ENCODE results near the gene PRPSAP2.

Gene PRPSAP2

GRCh38 chr17:18889658-18890057, 31.7 kb downstream of the PRPSAP2 start:
- no peak overlapping the region for H4K8ac ChIP-seq (ENCODE audit: low read length)
- H3K27me3 ChIP-seq (ENCODE audit: control insufficient read depth in 1 of 2, insufficient read depth in 1 of 2, low read length in 2 of 2), result no peaks in the 10 kb centered on the region
- no peak overlapping the region for H4K91ac ChIP-seq (ENCODE audit: low read length)
- H2AK5ac ChIP-seq (ENCODE audit: low read length, severe bottlenecking), result no peak overlapping the region
- H3K4me1 ChIP-seq (ENCODE audit: control insufficient read depth, insufficient read depth, low read depth, low read length), result no peaks in the 10 kb centered on the region
- H3K23ac ChIP-seq (ENCODE audit: low read length in 2 of 2), result no peak overlapping the region
- H2BK12ac ChIP-seq (ENCODE audit: low read length in 2 of 2), result no peak overlapping the region
- H3K18ac ChIP-seq (ENCODE audit: low read depth in 1 of 2, low read length in 2 of 2), result no peak overlapping the region
- H3K79me1 ChIP-seq (replicated peaks; ENCODE audit: low read length, poor library complexity, severe bottlenecking), result peaks cover 9% of the 10 kb centered on the region
- no peak overlapping the region for H2AFZ ChIP-seq (ENCODE audit: low read depth, low read length)
- H3K4me2 ChIP-seq (ENCODE audit: low read length, poor library complexity, severe bottlenecking), result no peak overlapping the region
- no peak for DNase-seq
- no peak overlapping the region for H2BK15ac ChIP-seq (ENCODE audit: low read depth, poor library complexity, severe bottlenecking)
- no peak overlapping the region for H3K4me3 ChIP-seq (ENCODE audit: insufficient read depth in 1 of 2, low read depth in 1 of 2, low read length in 2 of 2)
- WGBS, result 97% methylated on average over 5 of the region's 5 CpGs
- H3K36me3 ChIP-seq (ENCODE audit: control insufficient read depth in 1 of 2, insufficient read depth in 2 of 2, low read depth in 1 of 2, low read length in 2 of 2), result peaks cover 25 to 40% of the 10 kb centered on the region in 2 experiments
- H3K14ac ChIP-seq (ENCODE audit: low read length in 2 of 2), result no peak overlapping the region
- peaks cover 3% of the 10 kb centered on the region for H3K9me3 ChIP-seq (ENCODE audit: control insufficient read depth, low read length)
- H2BK120ac ChIP-seq (ENCODE audit: low read depth, low read length), result no peak overlapping the region
- H2BK5ac ChIP-seq (ENCODE audit: low read depth, low read length, poor library complexity, severe bottlenecking), result no peak overlapping the region
- H3K9ac ChIP-seq (ENCODE audit: low read length), result no peak overlapping the region
- H3K4ac ChIP-seq (ENCODE audit: low read depth in 1 of 2, low read length in 2 of 2), result no peak overlapping the region
- H3K27ac ChIP-seq (ENCODE audit: low read length, poor library complexity, severe bottlenecking), result no peak overlapping the region

- Histone ChIP-seq H3K9me3 (ENCODE audit: control insufficient read depth, low read length) (peaks cover 3% of the 10 kb centered on the region), H3K79me1 (replicated peaks; ENCODE audit: low read length, poor library complexity, severe bottlenecking) (peaks cover 11% of the 10 kb centered on the region), H3K36me3 (ENCODE audit: control insufficient read depth in 1 of 2, insufficient read depth in 2 of 2, low read depth in 1 of 2, low read length in 2 of 2) (peaks cover 17 to 36% of the 10 kb centered on the region in 2 experiments), H3K14ac (ENCODE audit: low read length in 2 of 2) (no peak overlapping the region), H3K27ac (ENCODE audit: low read length, poor library complexity, severe bottlenecking) (no peak overlapping the region), H3K9ac (ENCODE audit: low read length) (no peak overlapping the region), H3K27me3 (ENCODE audit: control insufficient read depth in 1 of 2, insufficient read depth in 1 of 2, low read length in 2 of 2) (no peaks in the 10 kb centered on the region), H2AK5ac (ENCODE audit: low read length, severe bottlenecking) (no peak overlapping the region), H2BK5ac (ENCODE audit: low read depth, low read length, poor library complexity, severe bottlenecking) (no peak overlapping the region), H2BK15ac (ENCODE audit: low read depth, poor library complexity, severe bottlenecking) (no peak overlapping the region), H3K4me3 (ENCODE audit: insufficient read depth in 1 of 2, low read depth in 1 of 2, low read length in 2 of 2) (no peak overlapping the region), H4K8ac (ENCODE audit: low read length) (no peak overlapping the region), H3K23ac (ENCODE audit: low read length in 2 of 2) (no peak overlapping the region), H3K4ac (ENCODE audit: low read depth in 1 of 2, low read length in 2 of 2) (no peak overlapping the region), H3K4me2 (ENCODE audit: low read length, poor library complexity, severe bottlenecking) (no peak overlapping the region), H3K18ac (ENCODE audit: low read depth in 1 of 2, low read length in 2 of 2) (no peak overlapping the region), H3K4me1 (ENCODE audit: control insufficient read depth, insufficient read depth, low read depth, low read length) (no peaks in the 10 kb centered on the region), H2BK12ac (ENCODE audit: low read length in 2 of 2) (no peak overlapping the region), H2AFZ (ENCODE audit: low read depth, low read length) (no peak overlapping the region), H2BK120ac (ENCODE audit: low read depth, low read length) (no peak overlapping the region), H4K91ac (ENCODE audit: low read length) (no peak overlapping the region)
- over 99% methylated on average over 6 of the region's 6 CpGs for WGBS
- DNase-seq, result no peak
Measured at GRCh38 chr17:18891541-18891940, 33.6 kb downstream of the PRPSAP2 start.

DNA sequence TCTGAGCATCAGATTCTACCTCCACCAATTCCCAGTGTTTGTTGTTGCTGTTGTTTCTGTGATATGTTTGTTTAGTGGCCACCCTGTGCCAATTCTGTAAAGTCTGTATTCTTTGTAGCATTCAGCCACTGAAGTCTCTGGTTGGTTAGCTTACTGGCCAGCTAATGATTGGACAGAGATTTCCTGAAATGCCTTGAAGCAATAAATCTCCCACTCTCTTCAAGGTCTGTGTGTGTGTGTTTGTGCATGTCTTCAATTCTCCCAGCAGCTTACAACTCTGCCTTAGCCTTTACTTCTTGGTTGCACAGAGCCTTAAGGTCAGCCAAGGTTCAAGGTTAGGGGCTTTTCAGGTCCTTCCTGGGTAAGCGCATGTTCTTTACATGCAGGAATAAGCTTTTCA, 38.2 kb downstream of the PRPSAP2 start:
- Histone ChIP-seq H2BK12ac (ENCODE audit: low read length in 2 of 2) (no peak overlapping the region), H2BK15ac (ENCODE audit: low read depth, poor library complexity, severe bottlenecking) (no peak overlapping the region), H3K4ac (ENCODE audit: low read depth in 1 of 2, low read length in 2 of 2) (no peak overlapping the region), H3K79me1 (replicated peaks; ENCODE audit: low read length, poor library complexity, severe bottlenecking) (peaks cover 22% of the 10 kb centered on the region), H3K9ac (ENCODE audit: low read length) (no peak overlapping the region), H4K8ac (ENCODE audit: low read length) (no peak overlapping the region), H3K18ac (ENCODE audit: low read depth in 1 of 2, low read length in 2 of 2) (no peak overlapping the region), H3K4me1 (ENCODE audit: control insufficient read depth, insufficient read depth, low read depth, low read length) (peaks cover 7% of the 10 kb centered on the region), H3K27ac (ENCODE audit: low read length, poor library complexity, severe bottlenecking) (no peak overlapping the region), H4K91ac (ENCODE audit: low read length) (no peak overlapping the region), H2BK5ac (ENCODE audit: low read depth, low read length, poor library complexity, severe bottlenecking) (no peak overlapping the region), H3K27me3 (ENCODE audit: control insufficient read depth in 1 of 2, insufficient read depth in 1 of 2, low read length in 2 of 2) (no peaks in the 10 kb centered on the region), H3K23ac (ENCODE audit: low read length in 2 of 2) (no peak overlapping the region), H3K14ac (ENCODE audit: low read length in 2 of 2) (no peak overlapping the region), H3K4me2 (ENCODE audit: low read length, poor library complexity, severe bottlenecking) (no peak overlapping the region), H2AK5ac (ENCODE audit: low read length, severe bottlenecking) (no peak overlapping the region), H2AFZ (ENCODE audit: low read depth, low read length) (no peak overlapping the region), H2BK120ac (ENCODE audit: low read depth, low read length) (no peak overlapping the region), H3K36me3 (ENCODE audit: control insufficient read depth in 1 of 2, insufficient read depth in 2 of 2, low read depth in 1 of 2, low read length in 2 of 2) (peaks cover 27 to 36% of the 10 kb centered on the region in 2 experiments), H3K4me3 (ENCODE audit: insufficient read depth in 1 of 2, low read depth in 1 of 2, low read length in 2 of 2) (no peak overlapping the region), H3K9me3 (ENCODE audit: control insufficient read depth, low read length) (peaks cover 3% of the 10 kb centered on the region)
- peak; percentile 17 for DNase-seq
- WGBS, result 100% methylated on average over 1 of the region's 1 CpG

- H3K9me3 ChIP-seq (ENCODE audit: control insufficient read depth, low read length), result peaks cover 3% of the 10 kb centered on the region
- no peak overlapping the region for H3K23ac ChIP-seq (ENCODE audit: low read length in 2 of 2)
- H3K36me3 ChIP-seq (ENCODE audit: control insufficient read depth in 1 of 2, insufficient read depth in 2 of 2, low read depth in 1 of 2, low read length in 2 of 2), result peaks cover 23 to 35% of the 10 kb centered on the region in 2 experiments
- no peak overlapping the region for H2BK120ac ChIP-seq (ENCODE audit: low read depth, low read length)
- DNase-seq, result no peak
- H2BK15ac ChIP-seq (ENCODE audit: low read depth, poor library complexity, severe bottlenecking), result no peak overlapping the region
- H3K27me3 ChIP-seq (ENCODE audit: control insufficient read depth in 1 of 2, insufficient read depth in 1 of 2, low read length in 2 of 2), result no peaks in the 10 kb centered on the region
- H4K8ac ChIP-seq (ENCODE audit: low read length), result no peak overlapping the region
- no peak overlapping the region for H3K9ac ChIP-seq (ENCODE audit: low read length)
- H2BK12ac ChIP-seq (ENCODE audit: low read length in 2 of 2), result no peak overlapping the region
- no peak overlapping the region for H3K14ac ChIP-seq (ENCODE audit: low read length in 2 of 2)
- 100% methylated on average over 2 of the region's 2 CpGs for WGBS
- no peak overlapping the region for H2BK5ac ChIP-seq (ENCODE audit: low read depth, low read length, poor library complexity, severe bottlenecking)
- H3K18ac ChIP-seq (ENCODE audit: low read depth in 1 of 2, low read length in 2 of 2), result no peak overlapping the region
- H3K4me1 ChIP-seq (ENCODE audit: control insufficient read depth, insufficient read depth, low read depth, low read length), result peaks cover 7% of the 10 kb centered on the region
- H4K91ac ChIP-seq (ENCODE audit: low read length), result no peak overlapping the region
- no peak overlapping the region for H2AFZ ChIP-seq (ENCODE audit: low read depth, low read length)
- H3K79me1 ChIP-seq (replicated peaks; ENCODE audit: low read length, poor library complexity, severe bottlenecking), result peaks cover 25% of the 10 kb centered on the region
- H3K4me2 ChIP-seq (ENCODE audit: low read length, poor library complexity, severe bottlenecking), result no peak overlapping the region
- H3K4me3 ChIP-seq (ENCODE audit: insufficient read depth in 1 of 2, low read depth in 1 of 2, low read length in 2 of 2), result no peak overlapping the region
- H3K27ac ChIP-seq (ENCODE audit: low read length, poor library complexity, severe bottlenecking), result no peak overlapping the region
- no peak overlapping the region for H2AK5ac ChIP-seq (ENCODE audit: low read length, severe bottlenecking)
- no peak overlapping the region for H3K4ac ChIP-seq (ENCODE audit: low read depth in 1 of 2, low read length in 2 of 2)
Measured at GRCh38 chr17:18896947-18897346, 39.0 kb downstream of the PRPSAP2 start.

Measured in mesenchymal stem cell (in vitro differentiated cells and primary cell).